Hematopoietic multipotent progenitor cell treated with erythropoietin and hydrocortisone succinate and interleukin-3 and kit ligand, for 17 days (in vitro differentiated cells): Measurements from ENCODE around the gene THAP4.

ENCODE experiments used
- DNase-seq: peaks from one replicate; pipeline ENCODE4 v3.0.0-alpha.2; 2015; ENCODE audit warnings: low spot score

Gene THAP4

GRCh38 chr2:241638940-241639339 lies 2.0 kb upstream of the THAP4 start:
- DNase-seq: no peak

GRCh38 chr2:241637795-241638660 lies 1.1 kb upstream of the THAP4 start:
- no peak for DNase-seq

- DNase-seq: no peak
Observed at GRCh38 chr2:241636182-241637017, 558 bp downstream of the THAP4 start.

- DNase-seq: no peak
Observed at GRCh38 chr2:241635756-241636155, 1.2 kb downstream of the THAP4 start.

- DNase-seq: no peak
Observed at GRCh38 chr2:241633561-241633960, 3.4 kb downstream of the THAP4 start.

GRCh38 chr2:241632478-241633325 lies 4.3 kb downstream of the THAP4 start:
- no peak for DNase-seq

GRCh38 chr2:241629762-241630435 lies 7.1 kb downstream of the THAP4 start:
- DNase-seq: no peak

- DNase-seq: no peak
Observed at GRCh38 chr2:241627675-241628074, 9.3 kb downstream of the THAP4 start.

- no peak for DNase-seq
Observed at GRCh38 chr2:241620419-241620769, 16.6 kb downstream of the THAP4 start.

GRCh38 chr2:241619597-241620418 lies 17.1 kb downstream of the THAP4 start:
- no peak for DNase-seq

GRCh38 chr2:241618829-241619228 lies 18.1 kb downstream of the THAP4 start:
- no peak for DNase-seq

GRCh38 chr2:241618296-241618805 lies 18.6 kb downstream of the THAP4 start:
- DNase-seq: no peak

- DNase-seq: no peak
Observed at GRCh38 chr2:241617431-241618154, 19.4 kb downstream of the THAP4 start.

GRCh38 chr2:241616168-241617125 lies 20.5 kb downstream of the THAP4 start:
- DNase-seq: no peak

- no peak for DNase-seq
Observed at GRCh38 chr2:241615522-241616052, 21.4 kb downstream of the THAP4 start.

- DNase-seq: no peak
Observed at GRCh38 chr2:241615041-241615440, 21.9 kb downstream of the THAP4 start.

GRCh38 chr2:241613017-241613780 lies 23.8 kb downstream of the THAP4 start:
- no peak for DNase-seq
